Measurements from ENCODE around the gene GID4.

The GID4 gene

DNA sequence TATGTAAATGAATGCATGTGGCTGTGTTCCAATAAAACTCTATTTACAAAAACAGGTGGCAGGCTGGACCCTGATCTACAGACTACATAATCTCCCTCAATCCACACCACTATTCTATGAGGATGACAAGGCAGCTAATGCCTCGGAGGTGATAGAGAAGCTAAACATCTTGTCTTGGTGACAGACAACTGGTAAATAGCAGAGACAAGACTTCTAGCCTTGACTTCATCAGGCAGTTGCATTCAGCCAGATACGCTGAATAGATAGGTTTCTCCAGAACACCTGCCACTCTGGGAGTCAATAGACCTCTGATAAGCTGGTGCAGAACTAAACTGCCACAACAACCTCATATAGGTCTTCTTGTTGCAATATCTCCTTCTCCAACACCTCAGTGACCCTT lies 3.5 kb upstream of the GID4 start:
- H3K4me3 ChIP-seq (replicated peaks; ENCODE audit: low read depth, low read length) = no peak overlapping the region
- TF ChIP-seq, protein P1, sequence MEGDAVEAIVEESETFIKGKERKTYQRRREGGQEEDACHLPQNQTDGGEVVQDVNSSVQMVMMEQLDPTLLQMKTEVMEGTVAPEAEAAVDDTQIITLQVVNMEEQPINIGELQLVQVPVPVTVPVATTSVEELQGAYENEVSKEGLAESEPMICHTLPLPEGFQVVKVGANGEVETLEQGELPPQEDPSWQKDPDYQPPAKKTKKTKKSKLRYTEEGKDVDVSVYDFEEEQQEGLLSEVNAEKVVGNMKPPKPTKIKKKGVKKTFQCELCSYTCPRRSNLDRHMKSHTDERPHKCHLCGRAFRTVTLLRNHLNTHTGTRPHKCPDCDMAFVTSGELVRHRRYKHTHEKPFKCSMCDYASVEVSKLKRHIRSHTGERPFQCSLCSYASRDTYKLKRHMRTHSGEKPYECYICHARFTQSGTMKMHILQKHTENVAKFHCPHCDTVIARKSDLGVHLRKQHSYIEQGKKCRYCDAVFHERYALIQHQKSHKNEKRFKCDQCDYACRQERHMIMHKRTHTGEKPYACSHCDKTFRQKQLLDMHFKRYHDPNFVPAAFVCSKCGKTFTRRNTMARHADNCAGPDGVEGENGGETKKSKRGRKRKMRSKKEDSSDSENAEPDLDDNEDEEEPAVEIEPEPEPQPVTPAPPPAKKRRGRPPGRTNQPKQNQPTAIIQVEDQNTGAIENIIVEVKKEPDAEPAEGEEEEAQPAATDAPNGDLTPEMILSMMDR (IDR thresholded peaks at IDR 0.05; ENCODE audit: low read depth, low read length, missing control alignments) = no peak
- no peak for DNase-seq (ENCODE audit: extremely low read depth, low read depth)

GRCh38 chr17:18037486-18037885 lies 1.7 kb upstream of the GID4 start:
- TF ChIP-seq, protein P1 (IDR thresholded peaks at IDR 0.05; ENCODE audit: low read depth, low read length, missing control alignments) = no peak
- DNase-seq (ENCODE audit: extremely low read depth, low read depth) = no peak
- no peak overlapping the region; the same call in 1 of the 2 replicates for H3K4me3 ChIP-seq (replicated peaks; ENCODE audit: low read depth, low read length)

- DNase-seq (ENCODE audit: extremely low read depth, low read depth) = no peak
- TF ChIP-seq, protein P1 (IDR thresholded peaks at IDR 0.05; ENCODE audit: low read depth, low read length, missing control alignments) = no peak
- peak overlapping the region; percentile 83 for H3K4me3 ChIP-seq (replicated peaks; ENCODE audit: low read depth, low read length)
Observed at GRCh38 chr17:18038149-18038850, 908 bp upstream of the GID4 start.

DNA sequence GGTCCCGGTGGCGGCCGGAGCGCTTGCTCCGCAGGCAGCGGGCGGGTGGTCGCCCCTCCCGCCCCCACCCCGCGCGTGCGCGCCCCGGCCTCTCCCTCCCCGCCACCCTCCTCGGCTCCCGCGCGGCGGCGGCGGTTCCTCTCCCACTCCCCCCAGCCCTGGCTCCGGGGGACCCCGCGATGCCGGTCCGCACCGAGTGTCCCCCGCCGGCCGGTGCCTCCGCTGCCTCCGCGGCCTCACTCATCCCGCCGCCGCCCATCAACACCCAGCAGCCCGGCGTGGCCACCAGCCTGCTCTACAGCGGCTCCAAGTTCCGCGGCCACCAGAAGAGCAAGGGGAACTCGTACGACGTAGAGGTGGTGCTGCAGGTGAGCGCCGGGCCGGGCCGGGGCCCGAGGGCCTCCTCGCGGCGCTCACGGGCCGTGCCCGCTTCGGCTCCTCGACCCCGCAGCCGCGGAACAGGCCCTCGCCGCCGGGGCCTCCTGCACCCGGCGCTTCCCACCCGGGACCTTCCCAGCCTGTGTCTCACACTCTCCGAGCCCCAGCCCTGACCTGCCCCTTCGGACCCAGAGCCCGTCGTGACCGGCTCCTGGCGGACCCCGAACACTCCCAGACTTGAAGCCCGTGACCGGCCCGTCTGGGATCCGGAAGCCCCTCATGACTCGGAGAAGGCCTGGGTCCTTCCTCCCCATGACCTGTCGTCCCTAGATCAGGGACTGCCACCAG lies 490 bp downstream of the GID4 start:
- TF ChIP-seq, protein P1 (IDR thresholded peaks at IDR 0.05; ENCODE audit: low read depth, low read length, missing control alignments) = no peak
- peak overlapping the region; percentile 83 for H3K4me3 ChIP-seq (replicated peaks; ENCODE audit: low read depth, low read length)
- DNase-seq (ENCODE audit: extremely low read depth, low read depth) = no peak

DNA sequence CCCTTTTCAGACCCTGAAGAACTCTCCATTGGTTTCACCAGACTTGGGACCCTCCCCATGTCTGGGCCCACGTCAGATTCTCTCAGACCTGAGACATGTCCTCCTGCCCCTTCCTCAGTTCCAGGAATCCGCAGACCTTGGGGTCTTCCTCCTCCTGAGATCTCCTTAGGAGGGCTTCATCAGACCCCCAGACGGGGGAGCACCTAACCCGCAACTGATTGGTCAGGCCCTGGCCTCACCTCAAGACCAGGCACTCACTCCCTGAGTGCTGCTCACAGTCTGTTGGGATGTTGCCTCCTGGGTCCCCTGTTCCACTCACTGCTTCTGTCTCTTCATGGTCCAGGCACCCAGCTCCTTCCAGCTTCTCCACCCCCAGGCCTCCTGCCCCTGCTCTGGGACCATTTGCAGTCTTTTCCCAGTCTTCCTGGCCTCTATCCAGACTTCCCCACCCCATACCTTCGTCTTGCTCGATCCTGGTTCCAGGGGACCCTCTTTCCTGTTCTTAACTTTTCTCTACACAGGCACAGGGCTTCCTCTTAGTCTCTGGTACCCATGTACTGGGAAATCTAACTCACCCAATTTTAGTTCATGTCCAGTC lies 1.2 kb downstream of the GID4 start:
- TF ChIP-seq, protein P1 (IDR thresholded peaks at IDR 0.05; ENCODE audit: low read depth, low read length, missing control alignments) = no peak
- no peak for DNase-seq (ENCODE audit: extremely low read depth, low read depth)
- peak overlapping the region; percentile 83 for H3K4me3 ChIP-seq (replicated peaks; ENCODE audit: low read depth, low read length)

- TF ChIP-seq, protein P1 (IDR thresholded peaks at IDR 0.05; ENCODE audit: low read depth, low read length, missing control alignments) = no peak
- H3K4me3 ChIP-seq (replicated peaks; ENCODE audit: low read depth, low read length) = no peak overlapping the region
- no peak for DNase-seq (ENCODE audit: extremely low read depth, low read depth)
Observed at GRCh38 chr17:18041776-18042175, 2.6 kb downstream of the GID4 start.

Measured in HFF-Myc (cell line).